Astrocyte of the cerebellum (primary cell): ENCODE measurements around the gene ETV4.
A peak's percentile ranks its signal among the peaks of the same experiment; 100 is the strongest.

ENCODE experiments used
- DNase-seq: peaks from one replicate; pipeline ENCODE4 v3.0.0-alpha.2; 2011; ENCODE audit warnings: low read depth
- H3K4me3 ChIP-seq: 2 replicates; pipeline ENCODE4 v1.5.1; 2011; ENCODE audit warnings: mild to moderate bottlenecking, low read depth, low read length, moderate library complexity
- CTCF ChIP-seq: IDR thresholded peaks from 2 replicates; pipeline ENCODE4 v1.5.1; 2012; ENCODE audit warnings: low read length, low read depth, moderate library complexity, mild to moderate bottlenecking; ENCODE audit errors: missing control alignments
- in situ Hi-C: cut with HindIII; loops from 2 replicates; pipeline ENCODE4 v1.10.0; 2017; ENCODE audit warnings: low sequenced_read_pairs

ETV4 gene

GRCh38 chr17:43587647-43588046 lies 41.5 kb upstream of the ETV4 start:
- in situ Hi-C loops, result loop anchor here (10.0 kb wide), 1 partner anchor 167 kb away; the partner anchor contains the start of gene SOST
- no peak for DNase-seq
- TF ChIP-seq CTCF, result no peak
- H3K4me3 ChIP-seq, result no peak overlapping the region

GRCh38 chr17:43584666-43585102 lies 38.5 kb upstream of the ETV4 start:
- no peak for TF ChIP-seq CTCF
- in situ Hi-C loops, result loop anchor here (10.0 kb wide), 1 partner anchor 170 kb away; the partner anchor contains the start of gene SOST
- no peak for DNase-seq
- H3K4me3 ChIP-seq, result no peak overlapping the region

GRCh38 chr17:43583332-43583731 lies 37.2 kb upstream of the ETV4 start:
- H3K4me3 ChIP-seq, result no peak overlapping the region
- no peak for DNase-seq
- in situ Hi-C loops, result loop anchor here (10.0 kb wide), 1 partner anchor 171 kb away; the partner anchor contains the start of gene SOST
- no peak for TF ChIP-seq CTCF

- H3K4me3 ChIP-seq, result no peak overlapping the region
- no peak for DNase-seq
- in situ Hi-C loops, result loop anchor here (10.0 kb wide), 1 partner anchor 173 kb away; the partner anchor contains the start of gene SOST
- no peak for TF ChIP-seq CTCF
Measured at GRCh38 chr17:43581613-43582012, 35.5 kb upstream of the ETV4 start.

- no peak overlapping the region for H3K4me3 ChIP-seq
- no peak for DNase-seq
- no peak for TF ChIP-seq CTCF
- in situ Hi-C loops, result loop anchor here (10.0 kb wide), 1 partner anchor 174 kb away; the partner anchor contains the start of gene SOST
Measured at GRCh38 chr17:43581130-43581529, 35.0 kb upstream of the ETV4 start.

GRCh38 chr17:43579566-43580140 lies 33.5 kb upstream of the ETV4 start:
- peak; percentile 74 for DNase-seq
- in situ Hi-C loops, result loop anchor here (10.0 kb wide), 1 partner anchor 175 kb away; the partner anchor contains the start of gene SOST
- H3K4me3 ChIP-seq, result no peak overlapping the region
- no peak for TF ChIP-seq CTCF
